Panc1 (cell line): ENCODE data around the gene RAB26. TPM values are rescaled to one million over a fixed set of nuclear protein-coding genes. Genes with fewer than 3 reads are reported as not detected.

Experiments used
- ATAC-seq: fragments of 200-7000 bp; cut with Tn5 transposase; 2 replicates; pipeline ENCODE4 v1.9.1; 2020; ENCODE audit warnings: mild to moderate bottlenecking, moderate library complexity
- BruUV-seq: library from RNA; stranded (reverse); fragments of 400-500 nt; replicated peaks from 2 replicates; lab custom pipeline; 2021; lab: Mats Ljungman, UMichigan
- CTCF ChIA-PET: fragments of 300-600 bp; sonication (Branson Sonifier 250); formaldehyde crosslinking; loops from one replicate; lab custom pipeline; 2022; ENCODE audit warnings: antibody characterized with exemption; lab: Charles Lee
- POLR2A ChIA-PET: fragments of 300-600 bp; sonication (Branson Sonifier 250); formaldehyde crosslinking; loops from one replicate; lab custom pipeline; 2022; ENCODE audit warnings: antibody characterized with exemption; lab: Charles Lee
- DNase-seq: peaks from one replicate; pipeline ENCODE4 v3.0.0-alpha.2; 2010; ENCODE audit warnings: low read depth, low spot score
- H3K27ac ChIP-seq: 2 replicates; pipeline ENCODE4 v1.5.1; 2011; ENCODE audit warnings: mild to moderate bottlenecking, low read length, inconsistent platforms
- H3K27me3 ChIP-seq: fragments of 200-500 bp; sonication (Bioruptor generic); 2 replicates; pipeline ENCODE4 v1.6.0; 2014; ENCODE audit warnings: low read length, inconsistent platforms; ENCODE audit not compliant: control insufficient read depth, insufficient read depth
- H3K36me3 ChIP-seq: fragments of 200-500 bp; sonication (Bioruptor generic); 2 replicates; pipeline ENCODE4 v1.5.1; 2014; ENCODE audit warnings: inconsistent platforms, mild to moderate bottlenecking, low read length, moderate library complexity; ENCODE audit not compliant: control insufficient read depth, insufficient read depth
- H3K4me1 ChIP-seq: 2 replicates; pipeline ENCODE4 v1.5.1; 2011; ENCODE audit warnings: inconsistent platforms, mild to moderate bottlenecking, low read length, moderate library complexity; ENCODE audit not compliant: control insufficient read depth, insufficient read depth
- H3K4me3 ChIP-seq, 2 experiments: 2 replicates each; pipeline ENCODE4 v1.5.1; 2011 to 2012; ENCODE audit warnings: low read depth in 2 of 2, low read length in 2 of 2, mild to moderate bottlenecking in 2 of 2, inconsistent platforms in 1 of 2, moderate library complexity in 1 of 2
- H3K9me3 ChIP-seq: fragments of 200-500 bp; sonication (Bioruptor generic); 2 replicates; pipeline ENCODE4 v1.5.1; 2014; ENCODE audit warnings: low read depth, mild to moderate bottlenecking, inconsistent platforms, low read length, moderate library complexity; ENCODE audit not compliant: control insufficient read depth, insufficient read depth
- POLR2AphosphoS5 ChIP-seq: IDR thresholded peaks from 2 replicates; pipeline ENCODE4 v1.6.1; 2012; ENCODE audit warnings: mild to moderate bottlenecking, low read depth, low read length, moderate library complexity
- SIN3A ChIP-seq: IDR thresholded peaks from 2 replicates; pipeline ENCODE4 v1.6.1; 2012; ENCODE audit warnings: low read depth, mild to moderate bottlenecking, low read length, moderate library complexity, borderline replicate concordance; ENCODE audit not compliant: insufficient read depth
- TCF7L2 ChIP-seq: IDR thresholded peaks from 2 replicates; pipeline ENCODE4 v1.6.1; 2011; ENCODE audit warnings: mild to moderate bottlenecking, low read depth, low read length, inconsistent platforms
- in situ Hi-C: cut with HindIII; loops from 2 replicates; pipeline ENCODE4 v1.10.0; 2016; ENCODE audit warnings: low sequenced_read_pairs, low pct_unique_long_range_greater_than_20kb
- intact Hi-C: fragments of 100-400 bp; cut with micrococcal nuclease; formaldehyde crosslinking; loops from one replicate; pipeline ENCODE4 v1.10.0; 2022; ENCODE audit not compliant: unreplicated experiment
- total RNA-seq: library from RNA; stranded (reverse); gene quantifications from one replicate; pipeline ENCODE4 v1.2.1, GENCODE V29; 2021; ENCODE audit not compliant: unreplicated experiment
- TF ChIP-seq, protein P1 (sequence below), 2 experiments: IDR thresholded peaks; 2 replicates each; pipeline ENCODE4 v1.6.1; 2011 to 2012; ENCODE audit warnings: low read depth in 2 of 2, control low read depth in 1 of 2, low read length in 1 of 2, mild to moderate bottlenecking in 1 of 2, moderate library complexity in 1 of 2; ENCODE audit not compliant: insufficient read depth in 1 of 2
- TF ChIP-seq, protein P2 (sequence below): fragments of 450-650 bp; IDR thresholded peaks from 2 replicates; pipeline ENCODE4 v1.5.1; 2017; ENCODE audit warnings: mild to moderate bottlenecking

The RAB26 gene
- total RNA-seq, 1 experiment from 2014 or later, result 92.2 TPM

DNA sequence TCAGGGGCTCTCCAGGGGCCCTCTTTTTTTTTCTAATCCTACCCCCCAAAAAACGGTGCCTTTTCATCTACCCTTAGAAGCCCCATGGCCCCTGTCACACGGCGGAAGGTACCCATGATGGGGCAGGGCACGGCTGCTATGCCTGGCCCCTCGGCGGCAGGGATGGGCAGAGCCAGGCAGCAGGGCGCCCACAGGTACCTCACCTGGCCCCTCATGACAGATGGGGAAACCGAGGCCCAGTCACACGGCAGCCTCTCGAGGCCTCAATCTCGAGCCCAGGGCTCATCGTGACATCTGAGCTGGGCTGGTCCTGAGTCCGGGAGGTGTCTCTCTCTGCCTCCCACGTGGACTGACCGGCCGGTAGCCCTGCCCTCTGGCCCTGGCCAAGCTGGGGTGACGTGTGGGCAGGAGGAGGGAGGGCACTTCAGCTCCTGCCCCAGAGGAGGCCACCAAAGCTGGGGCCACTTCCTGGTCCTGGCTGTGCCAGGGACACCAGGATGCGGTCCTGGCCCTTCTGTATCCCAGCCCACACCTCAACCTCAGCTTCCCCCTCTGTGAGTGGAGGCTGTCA lies 18.7 kb downstream of the RAB26 start:
- in situ Hi-C loops, result no loop called here
- no peaks in the 10 kb centered on the region for H3K27me3 ChIP-seq
- ATAC-seq (no peak), DNase-seq (no peak)
- TF ChIP-seq SIN3A (no peak), POLR2AphosphoS5 (no peak), TCF7L2 (no peak)
- TF ChIP-seq, protein P1, sequence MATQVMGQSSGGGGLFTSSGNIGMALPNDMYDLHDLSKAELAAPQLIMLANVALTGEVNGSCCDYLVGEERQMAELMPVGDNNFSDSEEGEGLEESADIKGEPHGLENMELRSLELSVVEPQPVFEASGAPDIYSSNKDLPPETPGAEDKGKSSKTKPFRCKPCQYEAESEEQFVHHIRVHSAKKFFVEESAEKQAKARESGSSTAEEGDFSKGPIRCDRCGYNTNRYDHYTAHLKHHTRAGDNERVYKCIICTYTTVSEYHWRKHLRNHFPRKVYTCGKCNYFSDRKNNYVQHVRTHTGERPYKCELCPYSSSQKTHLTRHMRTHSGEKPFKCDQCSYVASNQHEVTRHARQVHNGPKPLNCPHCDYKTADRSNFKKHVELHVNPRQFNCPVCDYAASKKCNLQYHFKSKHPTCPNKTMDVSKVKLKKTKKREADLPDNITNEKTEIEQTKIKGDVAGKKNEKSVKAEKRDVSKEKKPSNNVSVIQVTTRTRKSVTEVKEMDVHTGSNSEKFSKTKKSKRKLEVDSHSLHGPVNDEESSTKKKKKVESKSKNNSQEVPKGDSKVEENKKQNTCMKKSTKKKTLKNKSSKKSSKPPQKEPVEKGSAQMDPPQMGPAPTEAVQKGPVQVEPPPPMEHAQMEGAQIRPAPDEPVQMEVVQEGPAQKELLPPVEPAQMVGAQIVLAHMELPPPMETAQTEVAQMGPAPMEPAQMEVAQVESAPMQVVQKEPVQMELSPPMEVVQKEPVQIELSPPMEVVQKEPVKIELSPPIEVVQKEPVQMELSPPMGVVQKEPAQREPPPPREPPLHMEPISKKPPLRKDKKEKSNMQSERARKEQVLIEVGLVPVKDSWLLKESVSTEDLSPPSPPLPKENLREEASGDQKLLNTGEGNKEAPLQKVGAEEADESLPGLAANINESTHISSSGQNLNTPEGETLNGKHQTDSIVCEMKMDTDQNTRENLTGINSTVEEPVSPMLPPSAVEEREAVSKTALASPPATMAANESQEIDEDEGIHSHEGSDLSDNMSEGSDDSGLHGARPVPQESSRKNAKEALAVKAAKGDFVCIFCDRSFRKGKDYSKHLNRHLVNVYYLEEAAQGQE (IDR thresholded peaks at IDR 0.05; ENCODE audit: insufficient read depth in 1 of 2, low read depth in 2 of 2, low read length in 1 of 2), result no peak
- TF ChIP-seq, protein P2, sequence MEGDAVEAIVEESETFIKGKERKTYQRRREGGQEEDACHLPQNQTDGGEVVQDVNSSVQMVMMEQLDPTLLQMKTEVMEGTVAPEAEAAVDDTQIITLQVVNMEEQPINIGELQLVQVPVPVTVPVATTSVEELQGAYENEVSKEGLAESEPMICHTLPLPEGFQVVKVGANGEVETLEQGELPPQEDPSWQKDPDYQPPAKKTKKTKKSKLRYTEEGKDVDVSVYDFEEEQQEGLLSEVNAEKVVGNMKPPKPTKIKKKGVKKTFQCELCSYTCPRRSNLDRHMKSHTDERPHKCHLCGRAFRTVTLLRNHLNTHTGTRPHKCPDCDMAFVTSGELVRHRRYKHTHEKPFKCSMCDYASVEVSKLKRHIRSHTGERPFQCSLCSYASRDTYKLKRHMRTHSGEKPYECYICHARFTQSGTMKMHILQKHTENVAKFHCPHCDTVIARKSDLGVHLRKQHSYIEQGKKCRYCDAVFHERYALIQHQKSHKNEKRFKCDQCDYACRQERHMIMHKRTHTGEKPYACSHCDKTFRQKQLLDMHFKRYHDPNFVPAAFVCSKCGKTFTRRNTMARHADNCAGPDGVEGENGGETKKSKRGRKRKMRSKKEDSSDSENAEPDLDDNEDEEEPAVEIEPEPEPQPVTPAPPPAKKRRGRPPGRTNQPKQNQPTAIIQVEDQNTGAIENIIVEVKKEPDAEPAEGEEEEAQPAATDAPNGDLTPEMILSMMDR, result no peak
- intact Hi-C loops, result no loop called here
- no peak overlapping the region for H3K4me3 ChIP-seq
- no peaks in the 10 kb centered on the region for H3K4me1 ChIP-seq
- CTCF ChIA-PET, result no interaction called here
- peaks cover 4% of the 10 kb centered on the region; the same call in 1 of the 2 replicates for H3K36me3 ChIP-seq
- H3K9me3 ChIP-seq, result no peaks in the 10 kb centered on the region
- POLR2A ChIA-PET, result no interaction called here
- no TSS peak for BruUV-seq
- no peak overlapping the region for H3K27ac ChIP-seq

DNA sequence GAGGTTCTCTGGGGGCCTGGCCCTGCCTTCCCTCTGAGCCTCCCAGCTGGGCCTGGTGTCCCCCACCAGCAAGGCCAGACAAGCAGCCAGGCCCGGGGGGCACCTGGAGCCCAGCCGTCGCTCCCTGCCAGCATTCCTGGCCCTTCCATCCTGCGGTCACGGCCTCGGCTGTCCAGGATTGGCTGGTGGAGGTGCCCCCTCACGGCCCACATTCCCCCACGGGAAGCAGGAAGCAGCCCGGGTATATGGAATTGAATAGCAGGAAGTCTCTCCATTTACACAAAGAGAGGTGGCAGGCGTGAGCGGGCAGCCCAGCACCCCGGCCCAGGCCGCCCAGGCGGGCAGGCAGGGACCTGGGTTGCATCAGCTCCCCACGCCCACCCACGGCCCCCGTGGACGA lies 21.7 kb downstream of the RAB26 start:
- ChIA-PET POLR2A (no interaction called here), CTCF (no interaction called here)
- Histone ChIP-seq H3K27me3 (no peaks in the 10 kb centered on the region), H3K9me3 (no peaks in the 10 kb centered on the region), H3K27ac (no peak overlapping the region), H3K4me3 (no peak overlapping the region), H3K36me3 (peaks cover 4% of the 10 kb centered on the region; the same call in 1 of the 2 replicates), H3K4me1 (no peaks in the 10 kb centered on the region)
- no peak for DNase-seq
- ATAC-seq, result no peak
- TF ChIP-seq TCF7L2, result no peak
- no peak for TF ChIP-seq SIN3A
- no peak for TF ChIP-seq POLR2AphosphoS5
- TF ChIP-seq, protein P1 (IDR thresholded peaks at IDR 0.05; ENCODE audit: insufficient read depth in 1 of 2, low read depth in 2 of 2, low read length in 1 of 2), result no peak
- TF ChIP-seq, protein P2, result no peak
- no TSS peak for BruUV-seq
- intact Hi-C loops (no loop called here), in situ Hi-C loops (no loop called here)
